ENCODE results near the gene XRCC6.
A peak's percentile ranks its signal among the peaks of the same experiment; 100 is the strongest.
"Not testable (repeated sequence)": the region's sequence is repeated elsewhere in the genome, so short reads cannot be mapped to it uniquely, and the experiment has no call there.

The XRCC6 gene

GRCh38 chr22:41589391-41590241 lies 31.5 kb upstream of the XRCC6 start, which contains the start of gene PMM1:
TSS of gene PMM1 (minus strand) at chr22:41589840. CDS start at chr22:41589805, 35 bp downstream.
- peak; percentile 94 for DNase-seq (ENCODE audit: insufficient read length, low spot score)
- TF ChIP-seq POLR2A (IDR thresholded peaks at IDR 0.05; ENCODE audit: low read depth, low read length), result peak; percentile 91
- FAIRE-seq, result no peak

GRCh38 chr22:41593336-41593960 lies 27.6 kb upstream of the XRCC6 start:
- DNase-seq (ENCODE audit: insufficient read length, low spot score); FAIRE-seq: not testable (repeated sequence)

- no peak for TF ChIP-seq POLR2A (IDR thresholded peaks at IDR 0.05; ENCODE audit: low read depth, low read length)
- FAIRE-seq, result no peak
- DNase-seq (ENCODE audit: insufficient read length, low spot score), result no peak
Measured at GRCh38 chr22:41595703-41596102, 25.4 kb upstream of the XRCC6 start.

- no peak for FAIRE-seq
- TF ChIP-seq POLR2A (IDR thresholded peaks at IDR 0.05; ENCODE audit: low read depth, low read length), result no peak
- DNase-seq (ENCODE audit: insufficient read length, low spot score), result peak; percentile 57
Measured at GRCh38 chr22:41596776-41597634, 24.1 kb upstream of the XRCC6 start.

GRCh38 chr22:41597635-41597953 lies 23.5 kb upstream of the XRCC6 start:
- DNase-seq (ENCODE audit: insufficient read length, low spot score), result no peak
- FAIRE-seq, result no peak
- TF ChIP-seq POLR2A (IDR thresholded peaks at IDR 0.05; ENCODE audit: low read depth, low read length), result no peak

GRCh38 chr22:41598081-41598480 lies 23.0 kb upstream of the XRCC6 start:
- FAIRE-seq (peak; percentile 38), DNase-seq (ENCODE audit: insufficient read length, low spot score) (peak; percentile 84)

GRCh38 chr22:41598891-41599635 lies 22.0 kb upstream of the XRCC6 start:
- no peak for TF ChIP-seq POLR2A (IDR thresholded peaks at IDR 0.05; ENCODE audit: low read depth, low read length)
- no peak for FAIRE-seq
- DNase-seq (ENCODE audit: insufficient read length, low spot score), result no peak

More at GRCh38 chr22:41598081-41598480, 23.0 kb upstream of the XRCC6 start:
- no peak for TF ChIP-seq POLR2A (IDR thresholded peaks at IDR 0.05; ENCODE audit: low read depth, low read length)

GRCh38 chr22:41600976-41601375 lies 20.1 kb upstream of the XRCC6 start:
- TF ChIP-seq POLR2A (IDR thresholded peaks at IDR 0.05; ENCODE audit: low read depth, low read length), result no peak
- DNase-seq (ENCODE audit: insufficient read length, low spot score) (no peak), FAIRE-seq (no peak)

- DNase-seq (ENCODE audit: insufficient read length, low spot score), result no peak
- TF ChIP-seq POLR2A (IDR thresholded peaks at IDR 0.05; ENCODE audit: low read depth, low read length), result no peak
- no peak for FAIRE-seq
Measured at GRCh38 chr22:41603873-41604332, 17.2 kb upstream of the XRCC6 start.

- FAIRE-seq (no peak), DNase-seq (ENCODE audit: insufficient read length, low spot score) (no peak)
- no peak for TF ChIP-seq POLR2A (IDR thresholded peaks at IDR 0.05; ENCODE audit: low read depth, low read length)
Measured at GRCh38 chr22:41608386-41608785, 12.7 kb upstream of the XRCC6 start.

- TF ChIP-seq POLR2A (IDR thresholded peaks at IDR 0.05; ENCODE audit: low read depth, low read length), result no peak
- DNase-seq (ENCODE audit: insufficient read length, low spot score), result no peak
- FAIRE-seq, result no peak
Measured at GRCh38 chr22:41612603-41613306, 8.3 kb upstream of the XRCC6 start.

- TF ChIP-seq POLR2A (IDR thresholded peaks at IDR 0.05; ENCODE audit: low read depth, low read length), result no peak
- FAIRE-seq (no peak), DNase-seq (ENCODE audit: insufficient read length, low spot score) (no peak)
Measured at GRCh38 chr22:41613456-41613855, 7.6 kb upstream of the XRCC6 start.
